NCI-H187 treated with DMSO at 0.1 percent for 48 hours (cell line): Measurements from ENCODE around the gene PRKN.

Source experiments
- DNase-seq: peaks from one replicate; lab custom pipeline; 2025; lab: John Stamatoyannopoulos, UW

PRKN gene

DNA sequence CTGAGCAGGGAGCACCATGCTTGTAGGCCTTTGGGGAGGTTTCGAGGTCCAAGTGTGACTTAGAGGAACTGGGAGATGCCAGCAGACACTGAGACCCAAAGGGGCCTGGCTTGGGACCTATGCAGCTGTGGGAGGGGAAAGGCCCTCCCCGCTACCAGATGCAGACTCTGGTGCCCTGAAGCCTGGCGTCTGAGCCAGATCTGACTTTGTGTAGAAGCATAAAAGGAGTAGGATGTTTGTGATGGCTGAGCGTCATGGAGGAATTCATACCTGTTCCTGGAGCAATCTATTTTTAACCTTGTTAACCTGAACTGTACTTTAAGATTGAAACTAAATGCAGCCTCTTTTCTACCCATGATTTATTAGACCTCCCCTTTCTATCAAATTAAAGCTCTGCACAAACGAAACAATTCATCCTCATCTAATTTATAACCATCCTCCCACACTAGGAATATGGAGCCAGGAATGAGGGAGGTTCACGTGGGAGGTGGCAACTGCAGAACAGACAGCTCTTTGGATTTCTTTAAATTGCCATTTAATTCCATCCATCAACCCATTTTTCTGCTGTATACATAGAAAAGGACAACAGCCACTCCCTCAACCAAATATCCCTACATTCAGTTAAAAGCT, 1281.2 kb downstream of the PRKN start:
- DNase-seq, result no peak

DNA sequence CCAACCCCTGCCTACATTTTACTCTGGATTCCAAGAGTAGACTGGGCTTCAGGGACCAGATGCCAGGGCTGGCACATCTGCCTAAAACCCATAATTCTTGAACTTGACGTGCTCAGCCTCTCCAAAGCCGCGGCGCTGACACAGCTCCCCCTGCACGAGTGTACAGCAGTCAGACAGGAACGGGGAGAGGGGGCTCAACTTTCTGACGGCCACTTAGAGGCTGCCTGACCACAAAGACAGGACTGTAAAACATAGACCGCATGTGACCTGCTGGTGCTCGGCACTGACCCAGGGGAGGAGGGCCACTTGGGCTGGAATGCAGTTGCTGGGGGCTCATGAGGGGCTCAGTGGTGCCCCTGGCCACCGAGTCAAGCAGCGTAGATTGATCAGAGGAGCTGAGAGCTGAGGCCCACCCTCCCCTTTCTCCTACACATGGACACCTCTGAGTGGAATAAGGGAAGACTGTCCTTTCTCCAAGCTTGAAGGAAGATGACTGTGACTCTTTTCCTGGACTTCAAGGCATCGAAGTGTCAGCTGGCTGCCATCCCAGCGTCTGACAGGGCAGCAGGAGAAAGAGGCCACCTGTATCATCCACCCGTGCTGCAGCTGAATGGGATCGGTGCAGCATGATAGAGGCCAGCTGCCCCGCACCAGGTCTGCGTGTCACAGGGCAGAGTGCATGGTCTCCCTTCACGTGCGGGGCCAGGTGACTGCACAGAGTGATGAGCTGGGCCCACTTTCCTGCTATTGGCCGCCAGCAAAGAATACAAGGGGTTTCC, 1282.4 kb downstream of the PRKN start:
- no peak for DNase-seq

DNA sequence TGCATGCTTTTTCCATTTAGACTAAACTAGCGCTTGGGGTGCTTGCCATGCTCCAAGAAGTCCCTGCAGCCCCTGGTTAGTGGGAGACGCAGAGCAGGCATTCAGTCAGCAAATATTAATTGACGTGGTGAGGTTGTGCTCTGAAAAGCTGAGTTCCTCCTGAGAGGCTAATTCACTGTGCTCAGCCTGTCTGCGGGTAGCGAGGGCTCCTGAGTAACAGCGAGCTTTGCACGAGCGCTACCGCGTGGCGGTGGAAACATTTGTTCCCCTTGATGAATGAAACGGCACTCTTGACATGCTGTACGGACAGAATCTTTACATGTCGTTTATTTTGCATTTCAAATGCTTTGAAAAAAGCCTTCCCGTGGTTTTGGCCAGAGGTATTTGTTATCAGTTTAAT, 1283.1 kb downstream of the PRKN start:
- no peak for DNase-seq

DNA sequence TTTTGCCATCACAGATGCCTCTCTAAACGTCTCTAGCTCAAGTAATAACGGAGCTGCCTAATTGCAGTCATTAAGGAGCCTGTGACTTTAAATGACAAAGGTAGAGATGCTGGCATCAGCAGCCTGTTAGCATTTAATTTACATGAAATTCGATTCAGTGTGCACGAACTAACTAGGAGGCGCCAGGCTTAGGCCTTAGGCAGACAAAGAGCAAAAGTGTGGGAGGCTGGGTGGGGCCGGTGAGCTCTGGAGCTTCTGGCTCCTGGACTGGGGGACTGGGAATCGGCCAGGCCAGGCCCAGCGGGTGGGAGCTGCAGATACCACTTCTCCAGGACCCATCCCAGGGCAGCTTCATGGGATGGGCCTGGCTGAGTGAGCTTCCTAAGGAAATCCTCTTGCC, 1283.7 kb downstream of the PRKN start:
- DNase-seq, result no peak

DNA sequence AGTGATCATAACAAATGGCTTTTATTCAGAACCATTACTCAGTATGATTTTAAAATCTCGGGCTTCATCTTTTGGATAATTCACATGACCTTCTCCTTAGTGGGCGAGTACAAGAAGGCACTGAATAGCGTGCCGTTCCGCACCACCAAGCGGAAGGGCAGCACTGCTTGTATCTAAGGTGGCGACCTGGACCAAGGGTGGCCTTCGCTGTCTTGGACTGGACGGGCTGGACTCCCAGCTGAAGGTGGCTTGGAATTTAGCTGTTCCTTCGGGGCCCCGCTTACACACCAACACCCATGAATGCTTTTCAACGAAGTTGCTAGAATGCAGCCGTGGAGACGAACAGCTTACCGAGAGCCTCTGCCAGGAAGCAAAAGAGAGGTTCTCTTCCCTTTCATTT, 1285.1 kb downstream of the PRKN start:
- no peak for DNase-seq

DNA sequence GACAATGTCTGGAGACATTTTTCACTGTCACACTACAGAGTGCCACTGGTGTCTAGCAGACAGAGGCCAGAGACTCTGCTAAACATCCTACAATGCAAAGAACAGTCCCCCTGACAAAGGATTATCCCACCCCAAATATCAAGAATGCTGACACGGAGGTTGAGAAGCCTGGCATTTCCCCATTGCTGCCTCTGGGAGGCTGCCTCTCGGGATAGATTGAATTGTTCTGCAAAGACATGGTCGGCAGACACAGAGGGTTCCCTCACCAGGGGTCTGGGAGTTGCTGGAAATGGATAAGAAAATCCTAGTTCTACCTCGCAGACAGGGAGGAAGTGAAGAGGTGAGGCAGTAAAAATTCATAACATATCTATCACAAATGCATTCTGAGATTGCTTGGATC, 1287.3 kb downstream of the PRKN start:
- no peak for DNase-seq

DNA sequence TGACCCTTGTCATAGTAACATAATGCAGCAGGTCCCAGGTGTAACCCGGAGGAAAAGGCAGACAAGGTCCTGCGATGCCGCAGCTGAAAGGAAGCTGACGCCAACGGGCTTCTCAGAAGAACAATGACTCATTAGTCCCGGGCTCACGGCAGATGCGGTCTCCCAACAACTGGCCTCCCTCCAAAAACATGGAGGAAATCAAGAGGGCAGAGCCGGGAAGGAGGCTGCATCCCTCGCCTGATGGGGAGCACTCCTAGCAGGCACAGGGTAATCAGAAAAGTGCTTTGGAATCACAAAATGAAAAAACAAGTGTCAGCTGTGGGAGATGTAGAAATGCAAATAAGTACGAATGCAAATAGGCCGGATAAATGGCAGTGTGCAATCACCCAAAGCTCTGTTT, 1288.5 kb downstream of the PRKN start:
- DNase-seq, result no peak

DNA sequence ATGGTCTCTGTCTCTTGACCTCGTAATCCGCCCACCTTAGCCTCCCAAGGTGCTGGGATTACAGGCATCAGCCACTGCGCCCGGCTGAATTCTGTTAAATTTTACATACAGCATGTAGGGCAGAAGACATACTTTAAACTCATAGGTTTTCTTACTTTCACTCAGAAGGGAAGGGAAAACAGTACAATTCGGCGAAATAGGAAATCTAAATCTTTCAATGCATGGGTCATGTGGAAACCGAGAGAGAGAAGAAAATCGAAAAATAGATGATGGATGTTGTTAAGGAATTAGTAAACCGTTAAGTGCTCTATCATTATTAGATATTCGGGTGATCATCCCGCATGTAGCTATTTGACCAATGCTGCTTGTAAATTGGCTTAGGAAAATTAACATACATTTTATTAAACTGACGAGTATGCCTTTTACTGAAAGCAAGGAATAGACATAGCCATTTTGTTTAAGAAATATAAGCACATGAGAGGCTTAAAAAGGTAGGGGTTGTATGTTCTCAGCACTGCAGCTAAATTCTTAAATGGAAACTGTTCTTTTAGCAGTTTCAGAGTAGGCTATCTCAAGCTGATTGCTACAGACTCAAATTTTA, 1289.0 kb downstream of the PRKN start:
- no peak for DNase-seq

DNA sequence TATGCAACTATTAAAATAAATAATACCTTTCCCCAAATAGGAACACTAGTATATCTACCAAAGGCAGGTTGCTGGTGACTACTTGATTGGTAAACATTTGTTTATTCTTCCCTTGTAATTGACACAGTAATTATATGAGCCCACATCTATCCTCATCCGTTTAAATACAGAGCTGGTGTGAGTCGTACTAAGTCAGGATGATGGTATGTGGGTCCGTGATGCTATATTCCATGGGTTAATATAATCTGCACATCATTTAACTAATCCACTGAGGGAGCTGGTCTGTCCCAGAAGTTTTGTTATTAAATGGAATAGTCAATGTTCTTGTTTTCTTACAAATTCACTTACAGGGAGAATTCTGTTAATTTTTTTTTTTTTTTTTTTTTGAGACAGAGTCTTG, 1289.7 kb downstream of the PRKN start:
- no peak for DNase-seq

DNA sequence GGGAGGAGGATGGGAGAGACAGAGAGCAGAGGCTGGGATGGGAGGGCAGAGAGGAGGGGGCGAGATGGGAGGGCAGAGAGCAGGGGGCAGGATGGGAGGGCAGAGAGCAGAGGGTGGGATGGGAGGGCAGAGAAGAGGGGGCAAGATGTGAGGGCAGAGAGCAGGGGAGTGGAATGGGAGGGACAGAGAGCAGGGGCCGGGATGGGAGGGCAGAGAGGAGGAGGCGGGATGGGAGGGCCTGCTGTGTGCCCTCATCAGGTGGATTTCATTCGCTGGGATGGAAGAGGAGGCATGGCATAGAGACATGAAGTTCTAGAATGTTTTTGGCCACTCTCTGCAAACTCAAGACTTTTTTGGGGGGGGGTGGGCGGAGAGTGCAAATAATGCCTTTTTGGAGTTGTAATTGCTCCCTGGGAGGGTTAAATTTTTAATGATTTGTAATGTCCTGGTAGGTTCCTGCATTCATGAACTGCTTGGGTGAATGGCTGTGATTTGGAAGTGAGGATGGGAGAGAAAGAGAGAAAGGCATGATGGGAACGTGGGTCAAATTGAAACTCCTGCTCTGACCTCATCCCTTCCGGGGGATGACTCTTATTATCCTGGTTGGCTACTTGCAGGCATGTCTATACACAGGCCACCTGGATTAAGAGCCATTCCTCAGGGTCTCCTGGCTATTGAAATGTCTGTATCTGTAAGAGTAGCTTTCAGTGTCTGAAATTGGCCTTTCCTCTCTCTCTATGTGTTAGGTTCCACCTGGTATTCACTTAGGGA, 1291.3 kb downstream of the PRKN start:
- DNase-seq, result no peak

DNA sequence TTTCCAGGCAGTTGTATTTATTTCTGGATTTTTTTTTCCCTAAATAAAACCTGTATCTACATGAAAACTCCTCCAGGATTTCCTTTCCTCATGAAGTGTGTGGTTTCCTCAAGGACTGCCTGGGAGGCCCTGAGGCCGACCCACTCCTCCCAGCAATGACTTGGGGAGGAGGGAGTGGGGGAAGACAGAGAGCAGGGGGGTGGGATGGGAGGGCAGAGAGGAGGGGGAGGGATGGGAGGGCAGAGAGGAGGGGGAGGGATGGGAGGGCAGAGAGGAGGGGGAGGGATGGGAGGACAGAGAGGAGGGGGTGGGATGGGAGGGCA, 1291.9 kb downstream of the PRKN start:
- DNase-seq, result no peak

DNA sequence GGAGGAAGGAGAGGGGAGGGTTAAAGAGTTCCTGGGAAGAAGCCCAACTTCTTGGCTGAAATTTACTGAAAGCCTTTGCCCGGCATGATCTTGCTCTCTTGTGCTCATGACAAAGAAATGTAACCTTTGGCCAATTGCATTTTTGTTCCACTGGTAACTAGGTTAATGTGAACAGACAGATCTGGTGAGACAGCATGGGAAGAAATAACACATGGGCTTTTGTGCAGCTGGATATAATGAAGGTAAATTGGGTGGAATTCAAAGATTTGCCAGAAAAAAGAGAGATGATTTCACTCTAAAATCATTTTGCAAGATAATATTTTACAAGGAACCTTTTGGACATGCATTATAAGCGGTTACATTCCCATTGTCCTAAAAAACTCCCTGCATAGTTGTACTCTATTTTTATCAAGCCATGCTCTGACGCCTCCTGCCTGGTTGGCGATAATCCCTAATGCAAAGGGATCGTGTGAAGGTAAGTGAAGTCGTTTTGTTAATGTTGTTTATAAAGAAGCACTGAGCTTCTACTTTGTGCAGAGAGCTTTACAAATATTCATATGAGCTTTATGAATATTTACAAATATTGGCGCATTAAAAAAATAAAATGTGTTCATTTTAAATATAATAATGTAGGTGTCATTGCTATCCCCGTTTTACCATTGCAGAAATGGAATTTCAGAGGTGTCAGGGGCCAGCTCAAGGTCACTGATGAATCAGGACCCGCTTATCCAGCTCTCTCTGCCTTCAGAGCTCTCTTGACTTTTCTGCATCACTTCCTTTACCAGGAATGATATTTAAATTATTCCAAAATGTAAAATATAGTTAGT, 1292.4 kb downstream of the PRKN start:
- no peak for DNase-seq

DNA sequence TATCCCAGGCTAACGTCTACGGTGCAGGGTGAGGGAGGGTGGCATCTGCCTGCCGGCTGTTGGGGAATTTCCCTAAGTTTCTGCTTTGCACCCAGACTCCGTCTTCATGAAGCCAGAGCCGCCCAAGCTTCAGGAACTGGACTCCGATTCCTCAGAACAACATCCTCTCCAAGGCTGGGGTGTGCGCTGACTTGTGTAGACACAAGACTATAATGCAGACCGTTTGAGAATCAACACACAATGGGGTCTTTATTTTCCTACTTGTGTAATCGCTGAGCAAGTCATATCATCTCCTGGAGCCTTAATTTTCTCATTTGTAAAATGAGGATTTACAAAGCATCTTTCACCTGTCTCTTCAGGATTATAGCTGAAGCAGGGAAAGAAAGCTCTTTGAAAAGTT, 1293.2 kb downstream of the PRKN start:
- no peak for DNase-seq

DNA sequence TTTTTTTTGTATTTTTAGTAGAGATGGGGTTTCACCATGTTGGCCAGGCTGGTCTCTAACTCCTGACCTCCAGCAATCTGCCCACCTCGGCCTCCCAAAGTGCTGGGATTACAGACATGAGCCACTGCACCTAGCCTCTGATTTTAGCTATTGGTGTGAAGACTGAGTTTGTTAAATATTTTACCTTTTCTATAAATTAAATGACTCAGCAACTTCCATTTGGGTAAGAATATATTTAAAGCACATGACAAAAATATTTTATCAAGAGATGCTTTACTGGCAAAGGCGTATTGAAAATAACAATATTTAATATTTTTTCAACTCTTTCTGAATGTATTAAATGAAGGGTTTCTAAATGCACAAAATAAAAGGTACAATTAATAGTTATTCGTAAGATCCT, 1295.0 kb downstream of the PRKN start:
- DNase-seq, result no peak

DNA sequence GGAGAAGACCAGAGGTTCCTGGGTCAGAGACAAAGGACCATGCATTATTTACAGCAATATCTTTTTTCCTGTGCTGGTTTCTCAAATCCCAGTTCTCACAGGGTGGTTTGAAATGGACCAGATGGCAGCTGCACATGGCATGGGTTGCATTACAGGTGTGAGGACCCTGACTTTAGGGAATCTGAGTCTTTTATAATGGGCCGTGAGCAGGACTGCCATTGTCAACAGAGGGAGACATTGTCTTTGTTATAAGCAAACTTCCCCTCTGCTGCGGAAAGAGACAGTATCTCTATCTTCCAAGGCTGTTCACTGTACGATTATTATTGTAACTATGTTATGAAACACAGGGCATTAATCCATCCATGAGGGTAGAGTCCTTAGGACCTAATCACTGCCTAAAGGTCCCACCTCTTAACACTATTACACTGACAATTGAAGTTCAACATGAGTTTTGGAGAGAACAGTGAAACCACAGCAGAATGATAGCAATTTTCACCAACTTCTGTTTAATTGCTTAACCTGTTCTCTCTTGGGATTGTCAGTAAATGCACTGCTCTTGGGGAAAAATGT, 1297.6 kb downstream of the PRKN start:
- no peak for DNase-seq

DNA sequence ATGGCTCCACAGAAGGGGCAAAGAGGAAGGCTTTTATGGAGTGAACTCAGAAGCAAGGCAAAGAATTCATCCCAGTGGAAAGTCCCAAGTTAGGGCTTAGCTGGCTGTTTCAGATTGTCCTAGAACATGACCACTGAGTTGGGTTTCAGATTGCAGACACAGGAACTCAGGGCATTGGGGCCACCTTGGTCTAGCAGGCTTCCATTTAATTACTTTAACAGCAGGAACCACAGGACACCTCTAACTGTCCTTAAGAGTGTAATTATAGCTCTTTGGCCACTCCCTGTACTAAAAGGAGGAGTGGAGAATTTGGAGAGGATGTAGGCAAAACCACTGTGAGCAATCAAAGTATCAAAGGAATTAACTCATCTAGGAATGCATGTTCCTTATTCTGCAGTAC, 1303.1 kb downstream of the PRKN start:
- DNase-seq, result no peak

DNA sequence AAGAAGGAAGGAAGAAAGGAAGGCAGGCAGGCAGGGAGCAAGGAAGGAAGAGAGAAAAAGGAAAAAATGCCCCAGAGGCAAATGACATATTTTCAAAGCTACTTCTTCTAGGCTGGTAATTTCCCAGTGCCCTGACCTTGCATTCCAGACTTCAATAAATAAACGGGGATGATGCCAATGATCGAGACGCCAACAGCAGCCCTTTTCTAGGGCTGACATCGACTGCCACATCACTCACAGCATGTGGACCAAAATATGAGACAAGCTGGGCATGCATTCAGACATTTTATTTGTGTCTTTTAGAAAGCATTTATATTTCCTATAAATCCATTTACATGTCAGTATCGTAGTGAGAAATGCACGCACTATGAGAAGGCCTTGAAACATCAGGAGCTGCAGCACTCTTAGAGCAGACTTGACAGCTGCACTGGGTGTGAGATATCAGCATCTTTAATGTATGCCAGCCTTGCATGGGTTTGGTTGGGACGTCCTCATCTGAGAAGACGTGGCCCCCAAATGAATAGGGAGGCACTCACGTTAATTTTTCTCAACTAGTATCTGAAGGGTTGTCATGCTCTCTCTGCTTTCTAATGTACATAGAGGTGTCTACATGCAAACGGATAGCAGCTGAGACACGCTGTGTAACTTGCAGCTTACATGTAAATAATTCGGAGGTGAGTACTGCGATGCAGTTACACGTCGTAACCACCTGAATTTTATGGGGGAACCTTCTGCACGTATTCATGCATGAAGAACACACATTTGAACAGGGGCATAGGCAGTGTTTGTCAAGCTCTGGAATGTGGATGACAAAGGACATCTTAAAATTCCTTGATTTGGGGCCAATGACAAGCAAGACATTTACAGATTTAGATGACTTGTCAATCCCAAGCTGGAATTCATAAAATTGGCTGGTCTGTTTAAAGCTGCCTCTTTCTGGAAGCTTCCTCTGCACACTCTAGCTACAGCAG, 1304.6 kb downstream of the PRKN start:
- DNase-seq, result no peak

DNA sequence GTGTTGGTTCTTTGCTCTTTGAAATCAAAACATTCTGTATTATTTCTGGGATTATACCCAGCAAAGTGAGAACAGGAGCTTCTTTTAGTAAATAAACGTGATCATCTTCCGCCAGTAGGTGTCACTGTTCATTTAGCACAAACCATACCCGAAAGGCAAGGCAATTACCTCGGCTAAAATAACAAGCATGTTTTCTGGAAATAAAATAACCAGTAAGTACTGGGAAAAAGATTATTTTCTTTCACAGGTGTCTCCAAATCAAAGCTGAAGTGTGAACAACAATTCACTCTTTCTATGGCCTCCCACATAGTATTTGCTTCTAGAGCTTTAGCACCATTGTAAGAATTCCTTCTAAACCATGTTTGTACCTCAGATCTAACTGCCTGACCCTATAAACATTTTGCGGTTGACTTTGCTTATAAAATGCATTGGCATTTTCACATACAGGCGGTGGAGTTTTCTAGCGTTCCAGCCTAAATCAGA, 1309.1 kb downstream of the PRKN start:
- no peak for DNase-seq

DNA sequence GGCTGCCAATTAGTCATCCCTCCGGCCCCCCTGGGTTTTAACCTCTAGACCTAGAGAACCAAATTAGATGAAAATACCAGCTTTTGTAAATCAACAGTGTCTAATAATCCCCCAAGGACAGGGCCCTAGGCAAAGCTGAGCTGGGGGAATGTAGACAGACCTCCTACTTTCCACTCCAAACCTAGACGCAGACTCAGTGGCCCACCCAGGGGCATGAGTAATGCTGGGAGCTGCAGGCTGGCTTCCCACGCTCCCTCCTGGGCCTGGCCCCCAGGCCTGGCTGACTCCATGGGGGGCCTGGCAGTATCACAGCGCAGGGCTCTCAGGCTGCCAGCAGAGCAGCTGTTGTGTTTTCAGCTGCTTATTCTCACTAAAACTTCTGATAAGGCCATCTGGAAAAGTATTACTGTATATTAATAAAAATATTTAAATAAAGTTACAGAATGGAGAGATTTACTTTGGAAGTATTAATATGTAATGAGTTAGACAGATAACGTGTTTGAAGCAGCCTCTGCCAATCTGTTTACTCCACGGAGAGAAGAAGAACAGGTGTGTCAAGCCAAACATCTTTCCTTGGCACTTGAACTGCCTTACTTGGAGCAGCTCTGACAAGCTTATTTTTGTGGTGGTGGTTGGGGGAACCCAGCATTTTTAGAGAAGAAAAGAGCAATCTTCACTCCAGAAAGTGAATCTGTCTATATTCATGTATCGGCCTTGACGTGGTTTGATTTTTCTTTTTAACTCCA, 1309.7 kb downstream of the PRKN start:
- no peak for DNase-seq
